Upper lobe of left lung (tissue), 4 donors: ENCODE results near the gene TEAD3.

Experiments
- CTCF ChIP-seq, 6 experiments: fragments of 450-650 bp in 4 of 6; fragments of 200-600 bp in 2 of 6; sonication (generic) in 2 of 6; IDR thresholded peaks; one replicate each; pipeline ENCODE4 v1.5.1; 2016 to 2019; ENCODE audit warnings: antibody characterized with exemption in 6 of 6
- EP300 ChIP-seq, 4 donors: sonication (generic); formaldehyde crosslinking; IDR thresholded peaks; one replicate each; pipeline ENCODE4 v1.5.1; 2017; ENCODE audit warnings: antibody characterized with exemption in 4 of 4, control low read depth in 2 of 4
- POLR2A ChIP-seq, 4 donors: fragments of 450-650 bp; IDR thresholded peaks; one replicate each; pipeline ENCODE4 v1.5.1; 2016 to 2017; ENCODE audit warnings: antibody characterized with exemption in 4 of 4, mild to moderate bottlenecking in 2 of 4

GRCh38 chr6:35436071-35436857 lies 60.6 kb downstream of the TEAD3 start:
- TF ChIP-seq CTCF (IDR thresholded peaks at IDR 0.05) (no peak), EP300 (IDR thresholded peaks at IDR 0.05) (no peak), POLR2A (IDR thresholded peaks at IDR 0.05) (no peak)
